Fibroblast of lung (primary cell): ENCODE results near the gene SLMAP. TPM values are rescaled to one million over a fixed set of nuclear protein-coding genes. Genes with fewer than 3 reads are reported as not detected.

Source experiments
- DNase-seq, 2 donors: peaks; one replicate each; pipeline versions ENCODE4 v3.0.0 to v3.0.0-alpha.2; 2010; ENCODE audit warnings: low read depth in 2 of 2
- H2AFZ ChIP-seq: 2 replicates; pipeline ENCODE4 v1.5.1; 2012; ENCODE audit warnings: low read length, control low read depth, inconsistent platforms
- H3K27ac ChIP-seq: 2 replicates; pipeline ENCODE4 v1.5.1; 2011; ENCODE audit warnings: low read length, control low read depth; ENCODE audit not compliant: insufficient read depth
- H3K27me3 ChIP-seq: 2 replicates; pipeline ENCODE4 v1.5.1; 2011; ENCODE audit warnings: mild to moderate bottlenecking, low read length; ENCODE audit not compliant: control insufficient read depth, insufficient read depth
- H3K36me3 ChIP-seq: 2 replicates; pipeline ENCODE4 v1.5.1; 2011; ENCODE audit warnings: low read length; ENCODE audit not compliant: control insufficient read depth, insufficient read depth
- H3K4me1 ChIP-seq: 2 replicates; pipeline ENCODE4 v1.5.1; 2011; ENCODE audit warnings: low read length; ENCODE audit not compliant: control insufficient read depth, insufficient read depth; ENCODE audit errors: extremely low read depth
- H3K4me2 ChIP-seq: 2 replicates; pipeline ENCODE4 v1.5.1; 2011; ENCODE audit warnings: low read length, control low read depth; ENCODE audit not compliant: insufficient read depth; ENCODE audit errors: extremely low read depth
- H3K4me3 ChIP-seq, 4 experiments: fragments of 200-600 bp in 1 of 4; sonication (generic) in 1 of 4; replicated peaks in 1 of 4; 2 replicates each; pipeline ENCODE4 v1.5.1; 2011 to 2016; ENCODE audit warnings: low read length in 4 of 4, low read depth in 3 of 4, mild to moderate bottlenecking in 3 of 4, control low read depth in 2 of 4, inconsistent platforms in 1 of 4, mixed read lengths in 1 of 4; ENCODE audit not compliant: insufficient read depth in 1 of 4; ENCODE audit errors: control extremely low read depth in 1 of 4
- H3K79me2 ChIP-seq: 2 replicates; pipeline ENCODE4 v1.5.1; 2012; ENCODE audit warnings: mild to moderate bottlenecking, low read length, inconsistent platforms; ENCODE audit not compliant: control insufficient read depth, insufficient read depth
- H3K9ac ChIP-seq: 2 replicates; pipeline ENCODE4 v1.5.1; 2011; ENCODE audit warnings: mild to moderate bottlenecking, low read length, control low read depth; ENCODE audit not compliant: insufficient read depth
- H3K9me3 ChIP-seq: 2 replicates; pipeline ENCODE4 v1.5.1; 2012; ENCODE audit warnings: low read depth, low read length; ENCODE audit not compliant: control insufficient read depth, insufficient read depth
- H4K20me1 ChIP-seq: 2 replicates; pipeline ENCODE4 v1.5.1; 2011; ENCODE audit warnings: low read length; ENCODE audit not compliant: control insufficient read depth, insufficient read depth; ENCODE audit errors: extremely low read depth
- CTCF ChIP-seq, 2 donors: IDR thresholded peaks in 1 of 2; conservative IDR thresholded peaks in 1 of 2; 1 replicate in 1 of 2; 2 replicates in 1 of 2; pipeline ENCODE4 v1.5.1; 2011 to 2012; ENCODE audit warnings: low read length in 2 of 2, control low read depth in 1 of 2, inconsistent platforms in 1 of 2, low read depth in 1 of 2, mild to moderate bottlenecking in 1 of 2
- EZH2 ChIP-seq: IDR thresholded peaks from 2 replicates; pipeline ENCODE4 v1.5.1; 2012; ENCODE audit warnings: low read length, control low read depth, mild to moderate bottlenecking; ENCODE audit errors: missing control alignments
- polyA plus RNA-seq, 2 donors: library from polyadenylated mRNA; depleted of rRNA in 1 of 2; stranded (reverse) in 1 of 2; unstranded in 1 of 2; fragments of >200 nt; gene quantifications; 2 replicates each; pipeline ENCODE4 v1.2.1, GENCODE V29; 2011 to 2012; ENCODE audit warnings: missing spikeins in 1 of 2
- total RNA-seq: library from RNA; depleted of rRNA; stranded (reverse); fragments of >200 nt; gene quantifications from 2 replicates; pipeline ENCODE4 v1.2.1, GENCODE V29; 2014

SLMAP gene
- total and polyA plus RNA-seq, 2 donors (not counting 1 experiment from before 2014, with no cell fraction given), result 35.3 to 55.5 TPM

- no peak for DNase-seq
- no peak overlapping the region for H2AFZ ChIP-seq
- TF ChIP-seq CTCF (conservative IDR thresholded peaks at IDR 0.05 in 1 of 2, IDR thresholded peaks at IDR 0.05 in 1 of 2; ENCODE audit: low read depth in 1 of 2, low read length in 2 of 2), result no peak
- no peaks in the 10 kb centered on the region for H3K27me3 ChIP-seq
- H3K4me3 ChIP-seq, result no peak overlapping the region
- no peak overlapping the region for H3K9ac ChIP-seq
- H3K4me2 ChIP-seq, result no peak overlapping the region
- no peaks in the 10 kb centered on the region for H3K4me1 ChIP-seq
- no peaks in the 10 kb centered on the region for H4K20me1 ChIP-seq
- H3K27ac ChIP-seq, result no peak overlapping the region
- no peaks in the 10 kb centered on the region for H3K36me3 ChIP-seq
- no peaks in the 10 kb centered on the region for H3K79me2 ChIP-seq
- no peaks in the 10 kb centered on the region for H3K9me3 ChIP-seq
These were observed 84.4 kb downstream of the SLMAP start for GRCh38 chr3:57840473-57840872.

- Histone ChIP-seq H3K79me2 (no peaks in the 10 kb centered on the region), H2AFZ (no peak overlapping the region), H3K4me1 (no peaks in the 10 kb centered on the region), H3K4me2 (no peak overlapping the region), H3K27ac (no peak overlapping the region), H3K36me3 (no peaks in the 10 kb centered on the region), H3K9me3 (no peaks in the 10 kb centered on the region), H3K9ac (no peak overlapping the region), H3K4me3 (no peak overlapping the region), H3K27me3 (no peaks in the 10 kb centered on the region), H4K20me1 (no peaks in the 10 kb centered on the region)
- no peak for DNase-seq
- TF ChIP-seq EZH2 (no peak), CTCF (conservative IDR thresholded peaks at IDR 0.05 in 1 of 2, IDR thresholded peaks at IDR 0.05 in 1 of 2; ENCODE audit: low read depth in 1 of 2, low read length in 2 of 2) (no peak)
These were observed 85.7 kb downstream of the SLMAP start for GRCh38 chr3:57841818-57842217.

DNA sequence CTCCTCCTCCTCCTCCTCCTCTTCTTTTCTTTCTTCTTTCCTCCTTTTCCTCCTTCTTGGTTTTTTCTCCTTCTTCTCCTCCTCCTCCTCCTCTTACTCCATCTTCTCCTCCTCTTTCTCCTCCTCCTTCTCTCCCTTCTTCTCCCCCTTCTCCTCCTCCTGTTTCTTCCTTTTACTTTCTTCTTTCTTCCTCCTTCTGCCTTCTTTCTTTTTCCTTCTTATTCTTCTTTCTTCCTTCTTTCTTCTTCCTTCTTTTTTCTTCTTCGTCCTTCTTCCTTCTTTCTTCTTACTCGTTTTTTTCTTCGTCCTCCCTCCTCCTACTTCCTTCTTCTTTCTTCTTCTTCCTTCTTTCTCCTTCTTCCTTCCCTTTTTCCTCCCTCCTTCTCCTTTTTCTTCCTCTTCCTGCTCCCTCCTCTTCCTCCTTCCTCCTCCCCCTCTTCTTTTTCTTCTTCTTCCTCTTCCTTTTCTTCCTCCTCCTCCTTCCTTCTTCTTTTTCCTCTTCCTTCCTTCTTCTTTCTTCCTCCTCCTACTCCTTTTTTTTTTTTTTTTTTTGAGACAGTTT, 92.1 kb downstream of the SLMAP start:
- DNase-seq, result no peak
- TF ChIP-seq EZH2, result no peak
- no peak for TF ChIP-seq CTCF (conservative IDR thresholded peaks at IDR 0.05 in 1 of 2, IDR thresholded peaks at IDR 0.05 in 1 of 2; ENCODE audit: low read depth in 1 of 2, low read length in 2 of 2)
- Histone ChIP-seq H4K20me1 (no peaks in the 10 kb centered on the region), H3K4me2 (no peak overlapping the region), H3K9me3 (no peaks in the 10 kb centered on the region), H2AFZ (no peak overlapping the region), H3K9ac (no peak overlapping the region), H3K27ac (no peak overlapping the region), H3K27me3 (no peaks in the 10 kb centered on the region), H3K36me3 (no peaks in the 10 kb centered on the region), H3K79me2 (no peaks in the 10 kb centered on the region), H3K4me1 (no peaks in the 10 kb centered on the region), H3K4me3 (no peak overlapping the region)
